PC-3 (cell line): ENCODE measurements around the gene CEL. TPM values are rescaled to one million over a fixed set of nuclear protein-coding genes. Genes with fewer than 3 reads are reported as not detected.

ENCODE experiments used
- ATAC-seq: fragments of 200-7000 bp; cut with Tn5 transposase; 2 replicates; pipeline ENCODE4 v1.9.1; 2020; ENCODE audit warnings: mild to moderate bottlenecking, moderate library complexity
- BruUV-seq: library from RNA; stranded (reverse); fragments of 400-500 nt; replicated peaks from 2 replicates; lab custom pipeline; 2021; lab: Mats Ljungman, UMichigan
- CTCF ChIA-PET: fragments of 300-600 bp; sonication (Branson Sonifier 250); formaldehyde crosslinking; loops from one replicate; lab custom pipeline; 2022; ENCODE audit warnings: antibody characterized with exemption; lab: Charles Lee
- POLR2A ChIA-PET: fragments of 300-600 bp; sonication (Branson Sonifier 250); formaldehyde crosslinking; loops from one replicate; lab custom pipeline; 2022; ENCODE audit warnings: antibody characterized with exemption; ENCODE audit not compliant: unreplicated experiment; lab: Charles Lee
- DNase-seq: peaks from one replicate; pipeline ENCODE4 v3.0.0-alpha.2; 2015
- H2AFZ ChIP-seq: fragments of 300-600 bp; sonication (generic); 2 replicates; pipeline ENCODE4 v1.6.0; 2016; ENCODE audit warnings: antibody characterized with exemption, low read length
- H3F3A ChIP-seq: fragments of 300-600 bp; sonication (generic); one replicate; pipeline ENCODE4 v1.6.0; 2017; ENCODE audit warnings: antibody characterized with exemption, low read length, control low read depth, mild to moderate bottlenecking; ENCODE audit not compliant: unreplicated experiment
- H3K27ac ChIP-seq: fragments of 300-600 bp; sonication (generic); 2 replicates; pipeline ENCODE4 v1.5.1; 2016; ENCODE audit warnings: mild to moderate bottlenecking, low read length
- H3K27me3 ChIP-seq: fragments of 300-600 bp; sonication (generic); 2 replicates; pipeline ENCODE4 v1.6.1; 2016; ENCODE audit warnings: low read length, mixed read lengths
- H3K36me3 ChIP-seq: fragments of 300-600 bp; sonication (generic); 2 replicates; pipeline ENCODE4 v1.6.1; 2016; ENCODE audit warnings: low read depth, mixed run types, low read length, mixed read lengths
- H3K4me1 ChIP-seq: fragments of 300-600 bp; sonication (generic); 2 replicates; pipeline ENCODE4 v1.5.1; 2016; ENCODE audit warnings: low read length; ENCODE audit not compliant: insufficient read depth
- H3K4me2 ChIP-seq: fragments of 300-600 bp; sonication (generic); 2 replicates; pipeline ENCODE4 v1.6.0; 2016; ENCODE audit warnings: low read length
- H3K4me3 ChIP-seq: fragments of 300-600 bp; sonication (generic); 2 replicates; pipeline ENCODE4 v1.5.1; 2016; ENCODE audit warnings: mild to moderate bottlenecking, low read length, mixed read lengths
- H3K79me2 ChIP-seq: fragments of 300-600 bp; sonication (generic); 2 replicates; pipeline ENCODE4 v1.6.1; 2017; ENCODE audit warnings: low read length, mixed read lengths
- H3K9ac ChIP-seq: fragments of 300-600 bp; sonication (generic); 2 replicates; pipeline ENCODE4 v1.6.0; 2016; ENCODE audit warnings: mild to moderate bottlenecking, low read length
- H3K9me2 ChIP-seq: fragments of 300-600 bp; sonication (generic); replicated peaks from 2 replicates; pipeline ENCODE4 v1.6.1; 2016; ENCODE audit warnings: mixed run types, low read length, mixed read lengths
- H3K9me3 ChIP-seq: fragments of 300-600 bp; sonication (generic); 2 replicates; pipeline ENCODE4 v1.6.1; 2016; ENCODE audit warnings: low read length, mixed read lengths
- H4K20me1 ChIP-seq: fragments of 300-600 bp; sonication (generic); 2 replicates; pipeline ENCODE4 v1.6.1; 2016; ENCODE audit warnings: low read length, mixed read lengths
- CTCF ChIP-seq: fragments of 300-600 bp; sonication (generic); conservative IDR thresholded peaks from 2 replicates; pipeline ENCODE4 v1.5.1; 2017; ENCODE audit warnings: antibody characterized with exemption, low read depth, mild to moderate bottlenecking, low read length
- EZH2 ChIP-seq: fragments of 300-600 bp; sonication (generic); IDR thresholded peaks from one replicate; pipeline ENCODE4 v1.6.1; 2017; ENCODE audit warnings: antibody characterized with exemption, mild to moderate bottlenecking, low read length; ENCODE audit not compliant: unreplicated experiment
- EZH2phosphoT487 ChIP-seq: fragments of 300-600 bp; sonication (generic); IDR thresholded peaks from 2 replicates; pipeline ENCODE4 v1.6.1; 2018; ENCODE audit warnings: mild to moderate bottlenecking, antibody characterized with exemption, low read length, borderline replicate concordance
- intact Hi-C: fragments of 100-400 bp; cut with micrococcal nuclease; formaldehyde crosslinking; loops from 2 replicates; pipeline ENCODE4 v1.9.0; 2023
- total RNA-seq: library from RNA; depleted of rRNA; stranded (reverse); fragments of >200 nt; gene quantifications from 2 replicates; pipeline ENCODE4 v1.2.3, GENCODE V29; 2014

Gene CEL
- total RNA-seq, 1 experiment from 2014 or later, result 0.47 TPM

DNA sequence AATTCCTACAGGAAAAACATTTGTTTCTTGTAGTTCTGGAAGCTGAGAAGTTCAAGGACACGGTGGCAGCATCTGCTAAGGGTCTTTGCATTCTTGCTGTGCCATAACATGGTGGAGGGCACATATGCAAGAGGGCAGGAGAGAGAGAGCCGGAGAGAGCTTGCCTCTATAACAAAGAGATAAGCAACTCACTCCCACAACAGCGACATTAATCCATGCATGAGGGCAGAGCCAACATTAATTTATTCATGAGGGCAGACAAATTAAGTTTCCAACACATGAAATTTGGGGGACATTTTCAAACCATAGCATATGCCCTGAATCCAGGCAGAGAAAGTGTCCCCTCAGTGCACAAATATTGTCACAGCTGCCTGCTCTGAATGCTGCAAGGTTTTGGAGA is 35.4 kb upstream of the CEL start:
- H2AFZ ChIP-seq, result no peak overlapping the region
- H3K9ac ChIP-seq, result no peak overlapping the region
- DNase-seq, result no peak
- no peak overlapping the region for H3K4me2 ChIP-seq
- intact Hi-C loops, result no loop called here
- no peak for ATAC-seq
- peaks cover 5% of the 10 kb centered on the region for H3K4me1 ChIP-seq
- H3K27me3 ChIP-seq, result no peaks in the 10 kb centered on the region
- H3K9me3 ChIP-seq, result no peaks in the 10 kb centered on the region
- no peak for TF ChIP-seq CTCF
- TF ChIP-seq EZH2, result no peak
- H3K4me3 ChIP-seq, result no peak overlapping the region
- H3F3A ChIP-seq, result no peaks in the 10 kb centered on the region
- ChIA-PET CTCF (interaction anchor here (0.7 kb wide), 1 partner anchor 21 kb away, joined by 6 read pairs; no protein-coding TSS in a partner anchor), POLR2A (no interaction called here)
- peaks cover 2% of the 10 kb centered on the region; the same call in 1 of the 2 replicates for H3K36me3 ChIP-seq
- no peak overlapping the region for H3K27ac ChIP-seq
- BruUV-seq, result no TSS peak
- no peaks in the 10 kb centered on the region for H4K20me1 ChIP-seq
- H3K9me2 ChIP-seq, result no peaks in the 10 kb centered on the region
- peaks cover 15% of the 10 kb centered on the region for H3K79me2 ChIP-seq

DNA sequence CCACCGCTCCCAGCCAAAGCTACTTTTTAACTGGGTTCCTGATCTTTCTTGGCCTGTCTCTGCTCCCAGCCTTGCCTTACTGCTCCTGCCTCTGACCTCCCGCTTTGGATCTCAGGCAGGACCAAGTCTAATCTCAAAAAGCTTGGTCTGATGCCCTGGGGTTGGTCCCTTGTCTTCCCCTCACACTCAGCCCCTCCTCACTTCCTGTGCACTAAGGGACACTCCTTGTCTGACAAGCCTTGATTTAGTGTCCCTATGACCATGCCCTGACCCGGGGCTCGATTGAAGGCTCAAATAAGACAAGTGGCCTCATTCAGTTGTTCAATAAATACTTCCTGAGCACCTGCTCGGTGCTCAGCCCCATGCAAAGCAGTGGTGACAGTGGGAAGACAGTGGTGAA is 34.6 kb upstream of the CEL start:
- peaks cover 7% of the 10 kb centered on the region for H3K4me1 ChIP-seq
- ChIA-PET POLR2A (no interaction called here), CTCF (interaction anchor here (0.7 kb wide), 1 partner anchor 22 kb away, joined by 6 read pairs; no protein-coding TSS in a partner anchor)
- no peak for DNase-seq
- no peak overlapping the region for H3K27ac ChIP-seq
- no peak for TF ChIP-seq EZH2
- TF ChIP-seq CTCF, result no peak
- TF ChIP-seq EZH2phosphoT487, result no peak
- H4K20me1 ChIP-seq, result no peaks in the 10 kb centered on the region
- no peaks in the 10 kb centered on the region for H3F3A ChIP-seq
- no peak for ATAC-seq
- H3K27me3 ChIP-seq, result no peaks in the 10 kb centered on the region
- H3K9me3 ChIP-seq, result no peaks in the 10 kb centered on the region
- intact Hi-C loops, result no loop called here
- no TSS peak for BruUV-seq
- H3K9ac ChIP-seq, result no peak overlapping the region
- H3K79me2 ChIP-seq, result peaks cover 22% of the 10 kb centered on the region
- H3K4me2 ChIP-seq, result no peak overlapping the region
- peaks cover 2% of the 10 kb centered on the region; the same call in 1 of the 2 replicates for H3K36me3 ChIP-seq
- H3K9me2 ChIP-seq, result no peaks in the 10 kb centered on the region
- no peak overlapping the region for H2AFZ ChIP-seq
- no peak overlapping the region for H3K4me3 ChIP-seq

- ChIA-PET POLR2A (no interaction called here), CTCF (no interaction called here)
- Histone ChIP-seq H3K4me1 (peaks cover 12% of the 10 kb centered on the region), H3K4me3 (no peak overlapping the region), H3K27me3 (no peaks in the 10 kb centered on the region), H3K79me2 (peaks cover 33% of the 10 kb centered on the region), H3K36me3 (no peaks in the 10 kb centered on the region), H3K9ac (no peak overlapping the region), H3K4me2 (no peak overlapping the region), H3K9me3 (no peaks in the 10 kb centered on the region), H3K9me2 (no peaks in the 10 kb centered on the region), H2AFZ (no peak overlapping the region), H3F3A (no peaks in the 10 kb centered on the region), H4K20me1 (no peaks in the 10 kb centered on the region; the same call in 1 of the 2 replicates), H3K27ac (no peak overlapping the region)
- TF ChIP-seq EZH2, result no peak
- no peak for TF ChIP-seq CTCF
- intact Hi-C loops, result no loop called here
- DNase-seq (no peak), ATAC-seq (no peak)
- no TSS peak for BruUV-seq
These were observed 33.6 kb upstream of the CEL start for GRCh38 chr9:133028221-133028620.
